A673 (cell line): Measurements from ENCODE around the gene RIT2. TPM values are rescaled to one million over a fixed set of nuclear protein-coding genes. Genes with fewer than 3 reads are reported as not detected.

ENCODE experiments used
- BruUV-seq: library from RNA; stranded (reverse); fragments of 400-500 nt; replicated peaks from 2 replicates; lab custom pipeline; 2021; lab: Mats Ljungman, UMichigan
- CTCF ChIA-PET: fragments of 300-600 bp; sonication (Branson Sonifier 250); formaldehyde crosslinking; loops from one replicate; lab custom pipeline; 2022; ENCODE audit warnings: antibody characterized with exemption; lab: Charles Lee
- POLR2A ChIA-PET: fragments of 300-600 bp; sonication (Branson Sonifier 250); formaldehyde crosslinking; loops from one replicate; lab custom pipeline; 2022; ENCODE audit warnings: antibody characterized with exemption; ENCODE audit not compliant: low non-redundant PET; lab: Charles Lee
- DNase-seq: peaks from one replicate; pipeline ENCODE4 v3.0.0-alpha.2; 2015; ENCODE audit warnings: low spot score
- H3K27ac ChIP-seq: fragments of 200-600 bp; sonication (generic); 2 replicates; pipeline ENCODE4 v1.5.1; 2016; ENCODE audit warnings: mixed run types, low read depth, mild to moderate bottlenecking, mixed read lengths, antibody characterized with exemption, low read length; ENCODE audit not compliant: poor library complexity, severe bottlenecking
- H3K27me3 ChIP-seq: fragments of 200-600 bp; sonication (generic); replicated peaks from 2 replicates; pipeline ENCODE4 v1.6.1; 2017; ENCODE audit warnings: mixed run types, low read depth, mild to moderate bottlenecking, mixed read lengths, antibody characterized with exemption, low read length; ENCODE audit not compliant: insufficient read depth, poor library complexity
- H3K36me3 ChIP-seq: fragments of 200-600 bp; sonication (generic); 2 replicates; pipeline ENCODE4 v1.6.1; 2016; ENCODE audit warnings: mixed run types, mild to moderate bottlenecking, mixed read lengths, antibody characterized with exemption, low read length; ENCODE audit not compliant: insufficient read depth, poor library complexity, severe bottlenecking
- H3K4me1 ChIP-seq: fragments of 200-600 bp; sonication (generic); 2 replicates; pipeline ENCODE4 v1.6.1; 2017; ENCODE audit warnings: mixed run types, mild to moderate bottlenecking, mixed read lengths, antibody characterized with exemption, low read length; ENCODE audit not compliant: insufficient read depth, poor library complexity, severe bottlenecking
- H3K4me3 ChIP-seq: fragments of 200-600 bp; sonication (generic); 2 replicates; pipeline ENCODE4 v1.5.1; 2016; ENCODE audit warnings: low read depth, mixed run types, mild to moderate bottlenecking, mixed read lengths, low read length; ENCODE audit not compliant: poor library complexity, severe bottlenecking
- H3K9me3 ChIP-seq: fragments of 200-600 bp; sonication (generic); 2 replicates; pipeline ENCODE4 v1.6.1; 2016; ENCODE audit warnings: mixed run types, low read depth, mild to moderate bottlenecking, mixed read lengths, antibody characterized with exemption, low read length; ENCODE audit not compliant: poor library complexity, severe bottlenecking
- EZH2 ChIP-seq: fragments of 200-600 bp; sonication (generic); IDR thresholded peaks from 2 replicates; pipeline ENCODE4 v1.6.1; 2017; ENCODE audit warnings: borderline replicate concordance, low read depth, mild to moderate bottlenecking, mixed read lengths, antibody characterized with exemption, low read length; ENCODE audit not compliant: poor library complexity, severe bottlenecking
- intact Hi-C: fragments of 100-400 bp; cut with micrococcal nuclease; formaldehyde crosslinking; loops from one replicate; pipeline ENCODE4 v1.10.0; 2022; ENCODE audit not compliant: unreplicated experiment
- total RNA-seq: library from RNA; stranded (reverse); gene quantifications from 2 replicates; pipeline ENCODE4 v1.2.3, GENCODE V29; 2021
- TF ChIP-seq, protein P1 (sequence below): fragments of 300-800, 200-600 bp; sonication (generic); conservative IDR thresholded peaks from 2 replicates; pipeline ENCODE4 v1.5.1; 2017; ENCODE audit warnings: low read depth, mild to moderate bottlenecking, antibody characterized with exemption, low read length, moderate library complexity, mixed read lengths

RIT2 gene
- total RNA-seq, 1 experiment from 2014 or later: not detected

DNA sequence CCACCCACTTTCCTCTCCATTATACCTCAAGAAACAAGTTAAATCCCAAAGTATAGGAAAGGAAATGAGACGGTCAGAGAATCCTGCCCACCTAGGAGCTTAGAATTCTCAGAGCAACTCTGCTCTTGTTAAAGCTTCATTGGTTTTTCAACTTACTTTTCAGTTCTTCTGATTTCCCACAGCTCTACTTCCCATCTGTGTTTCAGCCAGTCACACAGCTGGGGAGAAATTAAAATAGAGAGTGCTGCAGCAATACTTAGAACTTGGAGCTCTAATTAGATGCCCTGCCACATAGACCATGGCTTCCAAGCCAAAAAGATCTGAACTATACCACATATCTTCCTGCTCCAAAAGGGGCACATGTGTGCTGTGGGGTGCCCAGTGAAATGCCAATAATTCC is 166.7 kb downstream of the RIT2 start:
- Histone ChIP-seq H3K4me1 (no peaks in the 10 kb centered on the region), H3K4me3 (no peak overlapping the region), H3K27ac (no peak overlapping the region), H3K36me3 (no peaks in the 10 kb centered on the region), H3K27me3 (no peaks in the 10 kb centered on the region), H3K9me3 (no peaks in the 10 kb centered on the region)
- ChIA-PET POLR2A (no interaction called here), CTCF (no interaction called here)
- no peak for DNase-seq
- no peak for TF ChIP-seq EZH2
- TF ChIP-seq, protein P1, sequence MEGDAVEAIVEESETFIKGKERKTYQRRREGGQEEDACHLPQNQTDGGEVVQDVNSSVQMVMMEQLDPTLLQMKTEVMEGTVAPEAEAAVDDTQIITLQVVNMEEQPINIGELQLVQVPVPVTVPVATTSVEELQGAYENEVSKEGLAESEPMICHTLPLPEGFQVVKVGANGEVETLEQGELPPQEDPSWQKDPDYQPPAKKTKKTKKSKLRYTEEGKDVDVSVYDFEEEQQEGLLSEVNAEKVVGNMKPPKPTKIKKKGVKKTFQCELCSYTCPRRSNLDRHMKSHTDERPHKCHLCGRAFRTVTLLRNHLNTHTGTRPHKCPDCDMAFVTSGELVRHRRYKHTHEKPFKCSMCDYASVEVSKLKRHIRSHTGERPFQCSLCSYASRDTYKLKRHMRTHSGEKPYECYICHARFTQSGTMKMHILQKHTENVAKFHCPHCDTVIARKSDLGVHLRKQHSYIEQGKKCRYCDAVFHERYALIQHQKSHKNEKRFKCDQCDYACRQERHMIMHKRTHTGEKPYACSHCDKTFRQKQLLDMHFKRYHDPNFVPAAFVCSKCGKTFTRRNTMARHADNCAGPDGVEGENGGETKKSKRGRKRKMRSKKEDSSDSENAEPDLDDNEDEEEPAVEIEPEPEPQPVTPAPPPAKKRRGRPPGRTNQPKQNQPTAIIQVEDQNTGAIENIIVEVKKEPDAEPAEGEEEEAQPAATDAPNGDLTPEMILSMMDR: no peak
- BruUV-seq: no TSS peak
- intact Hi-C loops: no loop called here

DNA sequence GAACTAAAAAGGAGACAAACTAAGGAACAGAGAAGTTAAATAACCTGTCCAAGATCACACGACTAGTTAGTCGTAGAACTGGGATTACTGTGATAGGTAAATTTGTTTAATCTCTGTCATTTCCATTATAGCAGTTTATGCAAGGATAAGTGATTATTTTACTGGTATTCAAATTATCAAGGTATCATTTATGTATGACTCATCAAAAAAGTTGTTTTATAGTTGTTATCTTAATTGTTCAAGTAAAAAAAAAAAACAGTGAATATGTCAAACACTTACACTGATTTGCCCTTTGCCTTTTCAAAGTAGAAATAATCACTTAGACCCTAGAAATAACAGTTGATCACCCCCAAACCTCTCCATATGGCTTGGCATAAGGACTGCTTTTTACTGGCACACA is 173.6 kb downstream of the RIT2 start:
- no peak for TF ChIP-seq EZH2
- TF ChIP-seq, protein P1: no peak
- no TSS peak for BruUV-seq
- intact Hi-C loops: no loop called here
- Histone ChIP-seq H3K27ac (no peak overlapping the region), H3K4me1 (no peaks in the 10 kb centered on the region), H3K9me3 (no peaks in the 10 kb centered on the region), H3K27me3 (no peaks in the 10 kb centered on the region), H3K36me3 (no peaks in the 10 kb centered on the region), H3K4me3 (no peak overlapping the region)
- no peak for DNase-seq
- POLR2A ChIA-PET: no interaction called here
- CTCF ChIA-PET: no interaction called here

DNA sequence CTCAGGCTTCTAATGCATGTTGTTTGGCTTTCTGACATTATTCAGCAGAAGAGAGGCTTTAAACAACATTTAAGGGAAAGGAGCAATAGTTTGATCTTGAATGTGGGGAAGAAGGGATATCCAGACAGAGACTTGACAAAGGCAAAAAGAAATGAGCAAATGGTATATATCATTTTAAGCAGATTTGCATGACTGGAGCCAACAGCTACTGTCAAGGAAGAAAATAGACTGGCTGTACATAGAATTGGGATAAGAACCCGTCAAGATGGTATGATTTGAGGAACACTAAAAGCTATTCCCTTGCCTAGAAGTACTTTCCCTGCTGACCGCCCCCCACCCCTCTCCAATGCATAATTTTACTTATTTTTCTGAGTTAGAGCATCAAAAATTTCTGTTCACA is 174.5 kb downstream of the RIT2 start:
- no peak for TF ChIP-seq EZH2
- TF ChIP-seq, protein P1: no peak
- CTCF ChIA-PET: no interaction called here
- intact Hi-C loops: no loop called here

More for the DNA sequence above, 174.5 kb downstream of the RIT2 start:
- Histone ChIP-seq H3K4me1 (no peaks in the 10 kb centered on the region), H3K36me3 (no peaks in the 10 kb centered on the region), H3K27me3 (no peaks in the 10 kb centered on the region), H3K4me3 (no peak overlapping the region), H3K27ac (no peak overlapping the region), H3K9me3 (no peaks in the 10 kb centered on the region)
- no peak for DNase-seq
- POLR2A ChIA-PET: no interaction called here
- BruUV-seq: no TSS peak
